Fibroblast of mammary gland (primary cell): ENCODE results near the gene ARID2.
A peak's percentile ranks its signal among the peaks of the same experiment; 100 is the strongest.

Experiments
- DNase-seq: peaks from one replicate; pipeline ENCODE4 v3.0.0-alpha.2; 2010; ENCODE audit warnings: low read depth
- H3K4me3 ChIP-seq: 2 replicates; pipeline ENCODE4 v1.5.1; 2011; ENCODE audit warnings: low read depth, mild to moderate bottlenecking, low read length, moderate library complexity; ENCODE audit not compliant: control insufficient read depth
- CTCF ChIP-seq: conservative IDR thresholded peaks from 2 replicates; pipeline ENCODE4 v1.5.1; 2011; ENCODE audit warnings: low read depth, low read length, inconsistent platforms; ENCODE audit not compliant: control insufficient read depth, insufficient read depth

The ARID2 gene

GRCh38 chr12:45907955-45908354 is 178.4 kb downstream of the ARID2 start:
- no peak for DNase-seq
- TF ChIP-seq CTCF: no peak

GRCh38 chr12:45909041-45909713 is 179.7 kb downstream of the ARID2 start:
- TF ChIP-seq CTCF: no peak
- H3K4me3 ChIP-seq: no peak overlapping the region
- DNase-seq: no peak

More at GRCh38 chr12:45907955-45908354, 178.4 kb downstream of the ARID2 start:
- no peak overlapping the region for H3K4me3 ChIP-seq

GRCh38 chr12:45912774-45913173 is 183.3 kb downstream of the ARID2 start:
- DNase-seq: no peak
- no peak overlapping the region for H3K4me3 ChIP-seq
- no peak for TF ChIP-seq CTCF

GRCh38 chr12:45913631-45914030 is 184.1 kb downstream of the ARID2 start:
- DNase-seq: no peak
- no peak overlapping the region for H3K4me3 ChIP-seq
- no peak for TF ChIP-seq CTCF

GRCh38 chr12:45914090-45914489 is 184.6 kb downstream of the ARID2 start:
- TF ChIP-seq CTCF: no peak
- DNase-seq: peak; percentile 86
- H3K4me3 ChIP-seq: no peak overlapping the region

GRCh38 chr12:45915405-45915804 is 185.9 kb downstream of the ARID2 start:
- TF ChIP-seq CTCF: no peak
- no peak for DNase-seq
- H3K4me3 ChIP-seq: no peak overlapping the region

- DNase-seq: peak; percentile 18
- TF ChIP-seq CTCF: no peak
- H3K4me3 ChIP-seq: no peak overlapping the region
Observed at GRCh38 chr12:45918818-45919217, 189.3 kb downstream of the ARID2 start.
